Measurements from ENCODE around the gene OR2T1.
"Not testable (repeated sequence)": the region's sequence is repeated elsewhere in the genome, so short reads cannot be mapped to it uniquely, and the experiment has no call there.

DNA sequence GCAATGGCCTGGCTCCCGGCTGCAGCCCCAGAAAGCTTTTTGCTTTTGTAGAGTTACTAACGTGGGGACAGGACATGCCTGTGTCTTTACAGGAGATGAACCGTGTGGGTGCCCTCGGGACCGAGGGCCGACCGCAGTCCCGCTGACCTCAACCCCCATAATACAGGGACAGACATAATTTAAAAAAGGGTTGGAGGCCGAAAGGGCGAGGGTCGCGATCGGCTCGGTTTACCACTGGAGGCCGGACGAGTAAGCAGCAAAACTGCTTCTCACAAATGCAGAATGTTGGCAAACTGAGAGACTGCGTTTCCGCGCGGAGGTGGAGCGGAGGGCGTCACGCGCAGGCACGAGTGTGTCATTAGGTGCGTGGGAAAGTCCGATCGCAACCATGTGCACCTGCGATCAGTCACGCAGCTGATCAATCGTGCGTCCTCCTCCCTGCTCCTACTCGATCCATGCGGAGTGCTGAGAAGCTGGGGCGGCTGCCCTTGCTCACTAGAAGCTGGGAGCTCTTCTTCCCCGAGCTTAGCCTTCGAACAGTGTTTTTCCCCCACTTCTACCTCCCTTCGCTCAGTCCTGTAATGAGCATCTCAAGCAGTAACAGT is 31.1 kb downstream of the OR2T1 start:
- TF ChIP-seq POLR2AphosphoS5 (IDR thresholded peaks at IDR 0.05): not testable (repeated sequence)
- TF ChIP-seq, protein P1, sequence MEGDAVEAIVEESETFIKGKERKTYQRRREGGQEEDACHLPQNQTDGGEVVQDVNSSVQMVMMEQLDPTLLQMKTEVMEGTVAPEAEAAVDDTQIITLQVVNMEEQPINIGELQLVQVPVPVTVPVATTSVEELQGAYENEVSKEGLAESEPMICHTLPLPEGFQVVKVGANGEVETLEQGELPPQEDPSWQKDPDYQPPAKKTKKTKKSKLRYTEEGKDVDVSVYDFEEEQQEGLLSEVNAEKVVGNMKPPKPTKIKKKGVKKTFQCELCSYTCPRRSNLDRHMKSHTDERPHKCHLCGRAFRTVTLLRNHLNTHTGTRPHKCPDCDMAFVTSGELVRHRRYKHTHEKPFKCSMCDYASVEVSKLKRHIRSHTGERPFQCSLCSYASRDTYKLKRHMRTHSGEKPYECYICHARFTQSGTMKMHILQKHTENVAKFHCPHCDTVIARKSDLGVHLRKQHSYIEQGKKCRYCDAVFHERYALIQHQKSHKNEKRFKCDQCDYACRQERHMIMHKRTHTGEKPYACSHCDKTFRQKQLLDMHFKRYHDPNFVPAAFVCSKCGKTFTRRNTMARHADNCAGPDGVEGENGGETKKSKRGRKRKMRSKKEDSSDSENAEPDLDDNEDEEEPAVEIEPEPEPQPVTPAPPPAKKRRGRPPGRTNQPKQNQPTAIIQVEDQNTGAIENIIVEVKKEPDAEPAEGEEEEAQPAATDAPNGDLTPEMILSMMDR (IDR thresholded peaks at IDR 0.05): not testable (repeated sequence)
